Neural cell (in vitro differentiated cells): ENCODE measurements around the gene PIK3AP1. TPM values are rescaled to one million over a fixed set of nuclear protein-coding genes. Genes with fewer than 3 reads are reported as not detected.

Source experiments
- H2AFZ ChIP-seq: fragments of 200-600, 300-800 bp; sonication (generic), shearing (Covaris generic); 2 replicates; pipeline ENCODE4 v1.6.0; 2014; ENCODE audit warnings: low read depth, mild to moderate bottlenecking, antibody characterized with exemption, low read length, moderate library complexity
- H3F3A ChIP-seq: fragments of 200-600 bp; shearing (Covaris generic); 2 replicates; pipeline ENCODE4 v1.6.1; 2016; ENCODE audit warnings: mild to moderate bottlenecking, moderate library complexity, mixed read lengths, antibody characterized with exemption, low read length; ENCODE audit not compliant: insufficient read depth, poor library complexity, severe bottlenecking
- H3K27ac ChIP-seq: fragments of 200-600, 300-800 bp; sonication (generic), shearing (Covaris generic); 2 replicates; pipeline ENCODE4 v1.5.1; 2014; ENCODE audit warnings: mild to moderate bottlenecking, low read length, moderate library complexity
- H3K27me3 ChIP-seq: fragments of 300-800, 200-600 bp; sonication (generic), shearing (Covaris generic); 2 replicates; pipeline ENCODE4 v1.6.0; 2014; ENCODE audit warnings: mild to moderate bottlenecking, low read depth, low read length, moderate library complexity; ENCODE audit not compliant: insufficient read depth
- H3K36me3 ChIP-seq: fragments of 300-800, 200-600 bp; sonication (generic), shearing (Covaris generic); 2 replicates; pipeline ENCODE4 v1.5.1; 2014; ENCODE audit warnings: mild to moderate bottlenecking, antibody characterized with exemption, low read length, moderate library complexity; ENCODE audit not compliant: insufficient read depth
- H3K4me2 ChIP-seq: fragments of 300-800, 200-600 bp; sonication (generic), shearing (Covaris generic); 2 replicates; pipeline ENCODE4 v1.6.0; 2014; ENCODE audit warnings: mild to moderate bottlenecking, low read length
- H3K4me3 ChIP-seq: fragments of 300-800, 200-600 bp; sonication (generic), shearing (Covaris generic); 2 replicates; pipeline ENCODE4 v1.5.1; 2014; ENCODE audit warnings: mild to moderate bottlenecking, low read length, moderate library complexity
- H3K79me2 ChIP-seq: fragments of 200-600 bp; shearing (Covaris generic); replicated peaks from 2 replicates; pipeline ENCODE4 v1.6.0; 2014; ENCODE audit warnings: mild to moderate bottlenecking, low read length, moderate library complexity; ENCODE audit not compliant: insufficient read depth
- H3K9ac ChIP-seq: fragments of 300-800, 200-600 bp; sonication (generic), shearing (Covaris generic); 2 replicates; pipeline ENCODE4 v1.6.1; 2016; ENCODE audit warnings: mild to moderate bottlenecking, low read length, mixed read lengths
- H3K9me2 ChIP-seq: fragments of 200-600 bp; shearing (Covaris generic); 2 replicates; pipeline ENCODE4 v1.6.1; 2016; ENCODE audit warnings: mild to moderate bottlenecking, low read length, mixed read lengths; ENCODE audit not compliant: insufficient read depth
- H3K9me3 ChIP-seq: fragments of 200-600, 300-800 bp; sonication (generic), shearing (Covaris generic); 2 replicates; pipeline ENCODE4 v1.6.1; 2016; ENCODE audit warnings: mild to moderate bottlenecking, mixed run types, low read length, moderate library complexity, mixed read lengths
- H4K20me1 ChIP-seq: fragments of 200-600 bp; shearing (Covaris generic); 2 replicates; pipeline ENCODE4 v1.6.1; 2016; ENCODE audit warnings: mild to moderate bottlenecking, mixed run types; ENCODE audit not compliant: insufficient read depth
- EP300 ChIP-seq: fragments of 450-650 bp; conservative IDR thresholded peaks from 2 replicates; pipeline ENCODE4 v1.6.1; 2014; ENCODE audit warnings: antibody characterized with exemption, mild to moderate bottlenecking, moderate library complexity; ENCODE audit not compliant: poor library complexity, severe bottlenecking
- EZH2 ChIP-seq: fragments of 200-600, 300-800 bp; shearing (Covaris generic), sonication (generic); IDR thresholded peaks from 2 replicates; pipeline ENCODE4 v1.6.1; 2014; ENCODE audit warnings: antibody characterized with exemption, low read length, borderline replicate concordance, mild to moderate bottlenecking; ENCODE audit not compliant: insufficient read depth, poor library complexity, severe bottlenecking
- MXI1 ChIP-seq: fragments of 450-650 bp; conservative IDR thresholded peaks from 2 replicates; pipeline ENCODE4 v1.6.1; 2014; ENCODE audit warnings: antibody characterized with exemption, mild to moderate bottlenecking; ENCODE audit not compliant: poor library complexity, severe bottlenecking
- POLR2AphosphoS5 ChIP-seq: IDR thresholded peaks from 2 replicates; pipeline ENCODE4 v1.6.1; 2012
- RAD21 ChIP-seq: fragments of 450-650 bp; conservative IDR thresholded peaks from 2 replicates; pipeline ENCODE4 v1.6.1; 2014; ENCODE audit warnings: antibody characterized with exemption, mild to moderate bottlenecking, moderate library complexity
- SMC3 ChIP-seq: fragments of 450-650 bp; conservative IDR thresholded peaks from 2 replicates; pipeline ENCODE4 v1.6.1; 2014; ENCODE audit warnings: antibody characterized with exemption, mild to moderate bottlenecking, moderate library complexity; ENCODE audit not compliant: poor library complexity
- TAF1 ChIP-seq: IDR thresholded peaks from 2 replicates; pipeline ENCODE4 v1.6.1; 2012; ENCODE audit warnings: low read depth
- polyA plus RNA-seq: library from polyadenylated mRNA; depleted of rRNA; stranded (reverse); fragments of >200 nt; gene quantifications from 2 replicates; pipeline ENCODE4 v1.2.3, GENCODE V29; 2014
- TF ChIP-seq, protein P1 (sequence below): fragments of 450-650 bp; IDR thresholded peaks from 2 replicates; pipeline ENCODE4 v1.5.1; 2014; ENCODE audit warnings: antibody characterized with exemption, mild to moderate bottlenecking, moderate library complexity; ENCODE audit not compliant: poor library complexity, severe bottlenecking
- TF ChIP-seq, protein P2 (sequence below): IDR thresholded peaks from 2 replicates; pipeline ENCODE4 v1.6.1; 2012; ENCODE audit warnings: borderline replicate concordance

The PIK3AP1 gene
- polyA plus RNA-seq, 1 donor from 2014 or later, result 0.05 TPM

DNA sequence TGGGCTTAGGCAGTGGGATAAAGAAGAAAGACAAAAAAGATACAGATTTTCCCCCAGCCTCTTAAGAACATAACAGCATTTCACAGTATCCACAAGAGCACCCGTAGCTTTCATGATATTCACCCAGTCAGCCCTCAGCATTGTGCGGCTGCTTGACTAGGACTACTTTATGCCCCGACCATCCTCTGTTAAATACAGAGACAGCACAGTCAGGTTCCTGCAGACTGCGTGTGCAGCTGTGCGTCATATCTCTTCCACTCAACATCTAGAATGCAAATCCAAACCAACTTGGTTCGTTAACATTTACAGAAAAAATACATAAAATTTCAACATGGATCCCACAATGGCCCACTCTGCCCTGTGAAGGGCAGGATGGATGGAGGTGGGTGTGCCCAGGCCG is 33.8 kb downstream of the PIK3AP1 start:
- H3K4me3 ChIP-seq, result no peak overlapping the region
- H3K27me3 ChIP-seq, result no peaks in the 10 kb centered on the region
- no peaks in the 10 kb centered on the region for H3K9me3 ChIP-seq
- TF ChIP-seq, protein P1, sequence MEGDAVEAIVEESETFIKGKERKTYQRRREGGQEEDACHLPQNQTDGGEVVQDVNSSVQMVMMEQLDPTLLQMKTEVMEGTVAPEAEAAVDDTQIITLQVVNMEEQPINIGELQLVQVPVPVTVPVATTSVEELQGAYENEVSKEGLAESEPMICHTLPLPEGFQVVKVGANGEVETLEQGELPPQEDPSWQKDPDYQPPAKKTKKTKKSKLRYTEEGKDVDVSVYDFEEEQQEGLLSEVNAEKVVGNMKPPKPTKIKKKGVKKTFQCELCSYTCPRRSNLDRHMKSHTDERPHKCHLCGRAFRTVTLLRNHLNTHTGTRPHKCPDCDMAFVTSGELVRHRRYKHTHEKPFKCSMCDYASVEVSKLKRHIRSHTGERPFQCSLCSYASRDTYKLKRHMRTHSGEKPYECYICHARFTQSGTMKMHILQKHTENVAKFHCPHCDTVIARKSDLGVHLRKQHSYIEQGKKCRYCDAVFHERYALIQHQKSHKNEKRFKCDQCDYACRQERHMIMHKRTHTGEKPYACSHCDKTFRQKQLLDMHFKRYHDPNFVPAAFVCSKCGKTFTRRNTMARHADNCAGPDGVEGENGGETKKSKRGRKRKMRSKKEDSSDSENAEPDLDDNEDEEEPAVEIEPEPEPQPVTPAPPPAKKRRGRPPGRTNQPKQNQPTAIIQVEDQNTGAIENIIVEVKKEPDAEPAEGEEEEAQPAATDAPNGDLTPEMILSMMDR, result no peak
- TF ChIP-seq SMC3 (no peak), RAD21 (no peak), EZH2 (no peak), POLR2AphosphoS5 (no peak), EP300 (no peak), MXI1 (no peak), TAF1 (no peak)
- TF ChIP-seq, protein P2, sequence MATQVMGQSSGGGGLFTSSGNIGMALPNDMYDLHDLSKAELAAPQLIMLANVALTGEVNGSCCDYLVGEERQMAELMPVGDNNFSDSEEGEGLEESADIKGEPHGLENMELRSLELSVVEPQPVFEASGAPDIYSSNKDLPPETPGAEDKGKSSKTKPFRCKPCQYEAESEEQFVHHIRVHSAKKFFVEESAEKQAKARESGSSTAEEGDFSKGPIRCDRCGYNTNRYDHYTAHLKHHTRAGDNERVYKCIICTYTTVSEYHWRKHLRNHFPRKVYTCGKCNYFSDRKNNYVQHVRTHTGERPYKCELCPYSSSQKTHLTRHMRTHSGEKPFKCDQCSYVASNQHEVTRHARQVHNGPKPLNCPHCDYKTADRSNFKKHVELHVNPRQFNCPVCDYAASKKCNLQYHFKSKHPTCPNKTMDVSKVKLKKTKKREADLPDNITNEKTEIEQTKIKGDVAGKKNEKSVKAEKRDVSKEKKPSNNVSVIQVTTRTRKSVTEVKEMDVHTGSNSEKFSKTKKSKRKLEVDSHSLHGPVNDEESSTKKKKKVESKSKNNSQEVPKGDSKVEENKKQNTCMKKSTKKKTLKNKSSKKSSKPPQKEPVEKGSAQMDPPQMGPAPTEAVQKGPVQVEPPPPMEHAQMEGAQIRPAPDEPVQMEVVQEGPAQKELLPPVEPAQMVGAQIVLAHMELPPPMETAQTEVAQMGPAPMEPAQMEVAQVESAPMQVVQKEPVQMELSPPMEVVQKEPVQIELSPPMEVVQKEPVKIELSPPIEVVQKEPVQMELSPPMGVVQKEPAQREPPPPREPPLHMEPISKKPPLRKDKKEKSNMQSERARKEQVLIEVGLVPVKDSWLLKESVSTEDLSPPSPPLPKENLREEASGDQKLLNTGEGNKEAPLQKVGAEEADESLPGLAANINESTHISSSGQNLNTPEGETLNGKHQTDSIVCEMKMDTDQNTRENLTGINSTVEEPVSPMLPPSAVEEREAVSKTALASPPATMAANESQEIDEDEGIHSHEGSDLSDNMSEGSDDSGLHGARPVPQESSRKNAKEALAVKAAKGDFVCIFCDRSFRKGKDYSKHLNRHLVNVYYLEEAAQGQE, result no peak
- no peak overlapping the region for H2AFZ ChIP-seq
- H3F3A ChIP-seq, result no peaks in the 10 kb centered on the region
- H3K27ac ChIP-seq, result no peak overlapping the region
- H3K36me3 ChIP-seq, result no peaks in the 10 kb centered on the region
- no peak overlapping the region for H3K4me2 ChIP-seq
- H3K9me2 ChIP-seq, result no peaks in the 10 kb centered on the region
- no peak overlapping the region for H3K9ac ChIP-seq
- no peaks in the 10 kb centered on the region for H3K79me2 ChIP-seq
- H4K20me1 ChIP-seq, result no peaks in the 10 kb centered on the region

DNA sequence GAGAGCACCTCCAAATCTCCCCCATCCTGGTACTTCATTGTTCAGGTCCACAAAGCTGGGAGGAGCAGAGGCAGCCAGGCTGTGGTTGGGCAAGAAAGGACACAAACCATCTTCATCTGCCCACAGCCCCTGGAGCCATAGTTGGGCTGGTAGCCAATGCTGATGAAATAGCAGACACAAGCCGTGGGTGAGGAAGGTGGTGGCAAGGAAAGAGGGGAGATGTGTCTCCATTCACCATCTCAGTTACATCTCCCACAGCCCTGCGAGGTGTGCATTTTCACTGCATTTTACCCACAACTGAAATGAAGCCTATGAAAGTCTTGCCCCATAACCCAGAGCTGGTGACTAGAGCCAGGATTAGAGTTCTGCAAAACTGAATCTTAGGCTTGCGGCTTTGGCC is 35.0 kb downstream of the PIK3AP1 start:
- H3K4me2 ChIP-seq, result no peak overlapping the region
- H3F3A ChIP-seq, result no peaks in the 10 kb centered on the region
- no peak overlapping the region for H2AFZ ChIP-seq
- no peaks in the 10 kb centered on the region for H3K27me3 ChIP-seq
- H3K79me2 ChIP-seq, result no peaks in the 10 kb centered on the region
- H3K4me3 ChIP-seq, result no peak overlapping the region
- no peaks in the 10 kb centered on the region for H3K9me2 ChIP-seq
- no peak for TF ChIP-seq SMC3
- no peak for TF ChIP-seq EP300
- TF ChIP-seq TAF1, result no peak
- TF ChIP-seq POLR2AphosphoS5, result no peak
- no peak overlapping the region for H3K9ac ChIP-seq
- no peaks in the 10 kb centered on the region for H3K9me3 ChIP-seq
- H3K36me3 ChIP-seq, result no peaks in the 10 kb centered on the region
- no peak overlapping the region for H3K27ac ChIP-seq
- no peaks in the 10 kb centered on the region for H4K20me1 ChIP-seq

DNA sequence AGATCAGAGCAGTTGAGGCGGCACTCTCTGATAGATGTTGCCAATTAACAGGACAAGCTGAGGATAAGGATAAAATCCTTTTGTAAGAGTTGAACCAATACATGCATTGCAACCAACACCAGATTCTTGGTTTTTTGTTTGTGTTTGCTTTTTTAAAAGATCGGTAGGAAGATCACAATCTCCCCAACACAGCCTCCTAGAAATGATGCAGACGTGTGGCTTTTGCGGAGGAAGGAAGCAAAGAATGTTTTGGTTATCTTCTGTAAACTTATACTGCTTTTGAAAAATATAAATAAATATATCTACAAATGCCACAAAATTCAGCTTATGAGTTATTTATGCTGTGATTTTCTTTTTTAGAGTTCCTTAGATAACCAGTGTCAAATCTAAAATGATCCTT is 35.5 kb downstream of the PIK3AP1 start:
- Histone ChIP-seq H3K4me3 (no peak overlapping the region), H3K27ac (no peak overlapping the region), H2AFZ (no peak overlapping the region), H3K9ac (no peak overlapping the region), H3K4me2 (no peak overlapping the region), H3K79me2 (no peaks in the 10 kb centered on the region), H3K36me3 (no peaks in the 10 kb centered on the region), H3F3A (no peaks in the 10 kb centered on the region), H3K9me3 (no peaks in the 10 kb centered on the region), H4K20me1 (no peaks in the 10 kb centered on the region), H3K9me2 (no peaks in the 10 kb centered on the region), H3K27me3 (no peaks in the 10 kb centered on the region)
- TF ChIP-seq MXI1, result no peak
- no peak for TF ChIP-seq TAF1
- TF ChIP-seq EZH2, result no peak
- no peak for TF ChIP-seq EP300
- no peak for TF ChIP-seq POLR2AphosphoS5
- TF ChIP-seq, protein P1, result no peak
- TF ChIP-seq, protein P2, result no peak
- TF ChIP-seq SMC3, result no peak
